Glomerular visceral epithelial cell (primary cell): ENCODE measurements around the gene C1orf53.
"Not testable (repeated sequence)": the region's sequence is repeated elsewhere in the genome, so short reads cannot be mapped to it uniquely, and the experiment has no call there.

ENCODE experiments used
- DNase-seq: peaks from one replicate; pipeline ENCODE4 v3.0.0-alpha.2; 2016; ENCODE audit errors: extremely low spot score

The C1orf53 gene

DNA sequence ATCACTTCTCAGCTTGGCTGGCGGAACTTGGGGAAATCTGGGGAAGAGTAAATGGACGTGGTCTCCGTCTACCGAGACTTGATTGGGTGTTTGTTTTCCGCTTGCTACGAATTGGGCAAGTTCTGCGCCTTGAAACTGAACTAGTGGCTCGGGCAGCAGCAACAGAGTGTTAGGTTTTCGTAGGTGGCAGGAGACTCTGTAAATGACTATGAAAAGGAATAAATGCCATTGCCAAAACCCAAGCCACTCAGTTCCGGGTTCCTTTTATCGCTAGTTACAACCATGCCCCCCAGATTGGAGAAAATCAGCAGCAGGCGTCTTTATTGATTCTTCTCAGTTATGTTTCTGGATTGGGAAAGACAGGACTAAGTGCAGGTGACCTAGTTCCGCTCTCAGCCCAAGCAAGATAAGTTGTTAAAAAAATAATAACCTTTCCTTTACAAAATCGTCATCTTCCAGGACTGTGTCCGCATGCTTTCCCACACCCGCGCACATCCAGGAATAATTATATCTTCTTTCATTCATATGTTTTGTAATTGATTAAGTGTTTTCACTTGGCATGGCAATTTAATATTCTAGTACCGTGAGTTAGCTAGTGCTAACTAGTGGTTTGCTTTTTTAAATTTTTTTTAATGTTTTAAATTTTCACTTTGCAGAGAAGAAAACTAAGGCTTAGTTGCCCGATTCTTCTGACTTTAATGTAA is 18.1 kb downstream of the C1orf53 start:
- DNase-seq: no peak

DNA sequence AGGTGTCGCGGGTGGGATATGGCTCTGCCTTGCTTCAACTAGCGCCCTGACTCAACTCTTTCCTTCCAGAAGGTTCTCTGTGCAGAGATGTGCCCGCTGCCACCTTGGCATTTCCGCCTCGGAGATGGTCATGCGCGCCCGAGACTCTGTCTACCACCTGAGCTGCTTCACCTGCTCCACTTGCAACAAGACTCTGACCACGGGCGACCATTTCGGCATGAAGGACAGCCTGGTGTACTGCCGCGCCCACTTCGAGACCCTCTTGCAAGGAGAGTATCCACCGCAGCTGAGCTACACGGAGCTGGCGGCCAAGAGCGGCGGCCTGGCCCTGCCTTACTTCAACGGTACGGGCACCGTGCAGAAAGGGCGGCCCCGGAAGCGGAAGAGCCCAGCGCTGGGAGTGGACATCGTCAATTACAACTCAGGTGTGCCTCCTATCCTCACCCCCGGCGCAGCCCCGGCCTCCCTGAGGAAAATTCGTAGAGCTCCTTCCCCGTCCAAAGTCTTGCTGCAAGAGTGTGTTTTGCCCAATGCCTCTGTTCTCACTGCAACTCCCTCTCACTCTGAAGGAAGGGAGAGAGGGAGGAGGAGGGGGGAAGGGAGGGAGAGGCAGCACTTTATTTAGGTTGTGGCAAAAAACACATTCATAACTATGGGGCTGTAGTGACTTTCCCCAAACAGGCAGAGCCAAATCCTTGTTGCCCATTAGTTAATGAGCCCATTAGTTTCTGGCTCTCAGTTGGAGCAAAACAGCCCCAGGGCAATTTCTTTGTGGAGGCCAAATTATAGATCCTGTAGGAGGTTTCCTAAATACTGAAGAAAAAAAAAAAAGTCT is 19.0 kb downstream of the C1orf53 start:
- no peak for DNase-seq

DNA sequence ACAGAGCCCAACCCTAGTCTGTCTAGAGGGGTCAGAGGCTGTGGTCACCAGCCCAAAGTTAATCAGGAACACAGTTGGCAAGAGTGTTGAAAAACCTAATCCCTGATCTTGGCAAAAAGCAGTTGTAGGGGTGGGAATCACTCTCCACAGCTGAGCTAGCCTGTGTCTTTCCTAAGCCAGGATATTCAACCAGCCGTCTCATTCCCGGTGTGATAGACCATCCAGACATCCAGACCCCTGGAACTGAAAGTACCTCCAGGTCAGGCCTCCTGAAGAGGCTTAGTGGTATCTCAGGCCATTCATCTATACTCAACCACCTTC is 19.6 kb downstream of the C1orf53 start:
- no peak for DNase-seq

DNA sequence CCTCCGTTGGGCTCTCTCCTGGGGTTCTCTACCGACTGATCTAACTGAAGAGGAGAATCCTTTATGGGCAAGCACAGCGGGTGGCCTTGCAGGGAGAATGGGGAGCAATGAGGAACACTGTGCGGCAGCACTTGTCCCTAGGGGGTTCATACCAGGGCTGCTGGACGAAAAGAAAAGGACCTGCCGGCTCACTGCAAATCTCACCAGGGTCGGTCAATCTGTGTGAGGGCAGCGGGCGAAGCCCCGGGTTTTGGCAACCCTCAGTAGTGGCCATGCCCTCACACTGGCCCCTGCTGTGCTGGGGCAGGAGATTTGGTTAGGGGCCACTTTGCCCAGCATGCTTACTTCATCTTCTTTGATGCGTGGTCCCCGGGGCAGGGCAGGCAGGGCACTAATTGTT is 20.6 kb downstream of the C1orf53 start:
- DNase-seq: no peak

DNA sequence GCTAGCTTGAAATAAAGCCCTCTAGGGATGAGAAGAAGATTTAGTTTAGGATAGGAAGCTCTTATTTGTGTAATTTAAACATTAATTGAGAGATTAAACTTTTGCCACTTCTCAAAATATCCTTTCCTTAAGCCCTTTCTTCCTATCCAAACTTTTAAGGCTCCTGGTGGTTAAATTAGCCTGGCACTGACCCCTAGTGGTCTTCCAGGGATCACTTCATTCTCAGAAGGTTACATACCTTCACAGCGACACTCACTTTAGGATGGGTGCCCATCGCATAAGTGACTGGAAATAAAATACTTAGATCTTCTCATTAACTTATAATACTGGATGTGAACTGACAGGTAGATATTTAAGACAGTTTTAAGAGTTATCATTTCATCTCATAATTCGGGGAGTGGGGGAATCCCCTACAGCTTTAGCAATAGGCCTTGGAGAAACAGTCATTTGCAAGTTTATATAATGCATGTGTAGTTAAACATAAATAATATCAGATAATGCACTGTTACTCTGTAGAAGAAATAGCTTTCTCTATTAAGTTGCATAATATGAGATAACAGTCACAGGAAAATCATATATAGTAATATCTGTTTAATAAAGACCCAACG is 22.2 kb downstream of the C1orf53 start:
- DNase-seq: peak; percentile 65

DNA sequence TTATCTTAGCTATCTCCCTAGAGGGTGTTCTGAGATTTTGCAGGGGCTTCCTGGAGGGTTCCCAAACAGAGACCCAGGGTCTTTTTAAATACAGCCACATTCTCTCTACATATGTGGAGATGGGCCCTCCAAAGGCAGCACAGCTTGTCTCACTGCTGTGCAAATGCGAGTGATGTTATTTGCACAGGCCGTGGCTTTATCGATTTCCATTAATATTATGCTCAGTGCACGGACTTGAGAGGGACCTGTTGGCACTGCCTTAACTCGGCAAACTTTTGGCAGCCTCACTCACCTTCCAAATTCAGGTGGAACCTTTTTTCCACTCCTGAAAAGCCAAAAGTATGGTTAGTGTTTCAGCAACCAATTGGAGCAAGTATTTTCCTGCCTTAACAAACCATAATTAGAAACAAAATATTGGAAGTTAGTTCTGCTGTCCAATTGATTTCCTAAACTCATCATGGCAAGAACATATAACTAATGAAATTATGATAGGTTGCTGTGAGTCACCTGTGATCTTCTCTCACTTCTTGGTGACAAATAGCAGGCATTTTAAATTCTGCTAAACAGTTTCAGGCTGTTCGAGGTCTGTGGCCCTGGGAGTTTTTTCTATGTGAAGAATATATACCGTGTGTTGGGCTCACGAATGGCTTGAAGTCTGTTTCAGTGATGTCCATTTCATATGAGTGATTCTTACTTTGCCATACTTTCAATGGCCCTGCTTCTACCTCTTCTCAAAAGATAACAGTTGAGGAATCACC is 25.7 kb downstream of the C1orf53 start:
- DNase-seq: no peak

DNA sequence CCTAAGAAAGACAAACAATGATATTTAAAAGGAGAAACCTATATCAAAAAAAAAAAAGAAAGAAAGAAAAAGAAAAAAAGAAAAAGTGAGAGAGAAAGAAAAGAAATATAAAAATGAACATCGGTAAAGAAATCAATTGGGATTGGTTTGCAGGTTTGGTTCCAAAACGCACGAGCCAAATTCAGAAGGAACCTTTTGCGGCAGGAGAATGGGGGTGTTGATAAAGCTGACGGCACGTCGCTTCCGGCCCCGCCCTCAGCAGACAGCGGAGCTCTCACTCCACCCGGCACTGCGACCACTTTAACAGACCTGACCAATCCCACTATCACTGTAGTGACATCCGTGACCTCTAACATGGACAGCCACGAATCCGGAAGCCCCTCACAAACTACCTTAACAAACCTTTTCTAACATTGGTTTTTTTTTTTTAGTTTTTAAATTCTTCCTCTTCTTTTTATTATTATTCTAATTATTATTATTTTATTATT is 26.5 kb downstream of the C1orf53 start:
- peak; percentile 27 for DNase-seq

DNA sequence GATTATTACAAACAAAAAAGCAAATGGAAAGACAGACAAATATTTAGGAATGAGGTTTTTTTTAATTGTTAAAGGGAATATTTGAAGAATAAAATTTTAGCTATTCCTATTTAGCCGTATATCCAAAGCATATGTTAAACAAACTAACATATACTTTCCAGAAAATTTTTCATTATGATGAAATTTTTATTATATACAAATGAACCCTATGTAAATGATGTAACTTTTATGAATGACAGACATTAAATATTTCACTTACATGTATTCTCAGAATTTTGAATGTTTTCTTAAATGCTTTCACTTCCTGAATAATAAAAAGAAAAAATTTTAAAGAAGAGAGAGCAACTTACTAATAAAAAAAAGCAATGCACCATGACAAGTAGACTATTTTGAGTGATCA is 30.6 kb downstream of the C1orf53 start:
- DNase-seq: no peak

DNA sequence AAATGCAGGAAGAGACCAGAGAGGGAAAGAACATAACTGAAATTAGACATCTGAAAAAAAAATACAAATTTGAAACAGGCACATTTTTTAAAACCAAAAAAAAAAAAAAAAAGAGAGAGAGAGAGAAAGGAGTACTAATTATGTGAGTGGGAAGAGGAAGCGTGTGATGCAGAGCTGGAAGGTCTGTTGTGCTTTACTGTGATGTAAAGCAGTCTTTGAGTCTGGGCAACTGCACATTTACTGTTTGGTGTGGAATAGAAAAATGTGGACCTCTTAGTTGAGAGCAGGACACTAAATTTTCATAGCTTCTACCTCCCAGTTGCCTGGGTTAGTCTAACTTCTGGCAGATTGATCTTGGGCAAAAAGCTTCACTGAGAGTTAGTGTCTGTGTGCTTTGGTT is 31.2 kb downstream of the C1orf53 start:
- DNase-seq: no peak

DNA sequence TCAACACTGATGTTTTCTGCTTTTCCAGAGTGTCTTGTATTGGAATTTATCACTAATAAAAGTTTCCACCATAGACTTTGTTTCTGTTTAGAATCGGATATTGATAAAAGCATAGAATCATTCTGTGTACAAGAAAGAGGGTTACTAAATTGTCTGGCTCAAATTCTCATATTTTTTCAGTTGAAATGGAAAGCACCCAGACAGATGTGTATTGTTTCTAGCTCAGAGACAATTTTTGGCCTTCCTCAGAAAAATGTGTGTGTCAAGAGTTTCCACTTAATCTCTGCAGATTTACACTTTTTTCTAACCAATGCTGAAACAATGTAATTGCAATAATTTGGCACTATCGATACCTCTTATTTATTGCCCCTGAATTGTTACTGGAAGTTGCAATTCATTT is 35.0 kb downstream of the C1orf53 start:
- no peak for DNase-seq

DNA sequence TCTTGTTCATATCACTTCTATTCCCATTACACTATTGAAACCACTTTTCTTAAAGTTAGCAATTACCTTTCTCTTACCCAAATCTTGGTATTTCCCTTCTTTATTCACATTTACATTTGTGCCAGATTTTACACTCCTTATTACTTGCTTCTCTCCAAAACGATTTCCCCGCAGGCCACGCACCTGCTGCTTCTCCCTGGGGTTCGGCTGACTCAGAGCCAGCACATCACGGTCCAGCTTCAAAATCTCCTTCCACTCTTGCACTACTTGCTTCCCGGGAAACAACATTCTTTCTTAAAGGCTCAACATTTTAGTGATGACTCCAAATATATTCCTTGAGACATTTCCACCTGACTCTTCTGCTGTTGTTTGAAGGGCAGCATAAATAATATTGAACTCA is 35.5 kb downstream of the C1orf53 start:
- DNase-seq: no peak

DNA sequence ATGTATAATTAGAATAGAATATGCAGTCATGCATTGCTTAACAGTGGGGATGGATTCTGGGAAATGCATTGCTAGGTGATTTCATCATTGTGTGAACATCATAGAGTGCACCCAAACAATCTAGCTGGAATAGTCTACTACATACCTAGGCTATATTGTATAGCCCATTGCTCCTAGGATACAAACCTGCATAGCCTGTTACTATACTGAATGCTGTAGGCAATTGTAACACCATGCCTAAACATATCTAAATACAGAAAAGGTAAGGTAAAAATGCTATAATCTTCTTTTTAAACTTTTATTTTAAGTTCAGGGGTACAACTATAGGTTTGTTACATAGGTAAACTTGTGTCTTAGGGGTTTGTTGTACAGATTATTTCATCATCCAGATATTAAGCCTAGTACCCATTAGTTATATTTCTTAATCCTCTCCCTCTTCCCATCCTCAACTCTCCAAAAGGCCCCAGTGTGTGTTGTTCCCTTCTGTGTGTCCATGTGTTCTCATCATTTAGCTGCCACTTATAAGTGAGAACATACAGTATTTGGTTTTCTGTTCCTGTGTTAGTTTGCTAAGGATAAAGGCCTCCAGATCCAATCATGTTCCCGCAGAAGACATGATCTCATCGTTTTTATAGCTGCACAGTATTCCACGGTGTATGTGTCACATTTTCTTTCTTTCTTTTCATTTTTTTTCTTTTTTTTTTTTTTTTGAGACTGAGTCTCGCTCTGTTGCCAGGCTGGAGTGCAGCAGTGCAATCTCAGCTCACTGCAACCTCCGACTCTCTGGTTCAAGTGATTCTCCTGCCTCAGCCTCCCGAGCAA is 36.9 kb downstream of the C1orf53 start:
- DNase-seq: peak; percentile 22

DNA sequence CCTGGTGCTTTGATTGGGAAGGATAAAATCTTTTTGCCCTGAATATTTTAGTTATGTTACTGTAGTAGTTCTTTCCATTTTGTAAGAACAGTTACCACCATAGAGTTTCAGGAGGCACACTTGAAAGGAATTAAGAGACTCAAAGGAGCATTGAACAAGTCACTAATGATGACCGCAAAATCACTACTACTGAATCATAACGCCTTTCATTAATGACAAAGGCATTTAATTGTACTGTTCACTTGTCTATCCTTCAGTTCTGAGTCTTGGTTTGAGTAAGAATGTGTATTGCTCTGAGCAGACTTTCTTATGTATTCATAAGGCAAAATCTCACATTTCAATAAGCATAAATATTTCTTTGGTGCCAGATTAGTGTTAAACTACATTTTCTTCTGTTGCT is 39.6 kb downstream of the C1orf53 start:
- no peak for DNase-seq

DNA sequence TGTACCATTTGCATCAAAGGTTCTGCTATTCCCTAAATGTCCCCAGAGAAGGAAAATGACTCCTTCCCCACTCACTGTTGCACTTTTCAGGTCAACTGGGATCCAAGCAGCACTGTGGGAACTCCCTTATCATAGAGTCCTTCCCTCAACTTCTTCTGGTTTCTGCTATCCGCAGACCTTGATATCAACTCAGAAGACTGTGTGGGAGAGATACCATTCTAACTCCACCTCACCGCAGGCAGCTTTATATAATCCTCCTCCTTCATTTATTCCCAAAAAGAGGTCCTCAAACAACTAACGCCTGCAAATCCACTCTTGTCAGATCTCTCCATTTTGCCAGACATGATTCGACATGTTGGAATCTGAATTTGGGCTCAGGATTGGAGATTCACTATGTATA is 42.1 kb downstream of the C1orf53 start:
- DNase-seq: peak; percentile 7

DNA sequence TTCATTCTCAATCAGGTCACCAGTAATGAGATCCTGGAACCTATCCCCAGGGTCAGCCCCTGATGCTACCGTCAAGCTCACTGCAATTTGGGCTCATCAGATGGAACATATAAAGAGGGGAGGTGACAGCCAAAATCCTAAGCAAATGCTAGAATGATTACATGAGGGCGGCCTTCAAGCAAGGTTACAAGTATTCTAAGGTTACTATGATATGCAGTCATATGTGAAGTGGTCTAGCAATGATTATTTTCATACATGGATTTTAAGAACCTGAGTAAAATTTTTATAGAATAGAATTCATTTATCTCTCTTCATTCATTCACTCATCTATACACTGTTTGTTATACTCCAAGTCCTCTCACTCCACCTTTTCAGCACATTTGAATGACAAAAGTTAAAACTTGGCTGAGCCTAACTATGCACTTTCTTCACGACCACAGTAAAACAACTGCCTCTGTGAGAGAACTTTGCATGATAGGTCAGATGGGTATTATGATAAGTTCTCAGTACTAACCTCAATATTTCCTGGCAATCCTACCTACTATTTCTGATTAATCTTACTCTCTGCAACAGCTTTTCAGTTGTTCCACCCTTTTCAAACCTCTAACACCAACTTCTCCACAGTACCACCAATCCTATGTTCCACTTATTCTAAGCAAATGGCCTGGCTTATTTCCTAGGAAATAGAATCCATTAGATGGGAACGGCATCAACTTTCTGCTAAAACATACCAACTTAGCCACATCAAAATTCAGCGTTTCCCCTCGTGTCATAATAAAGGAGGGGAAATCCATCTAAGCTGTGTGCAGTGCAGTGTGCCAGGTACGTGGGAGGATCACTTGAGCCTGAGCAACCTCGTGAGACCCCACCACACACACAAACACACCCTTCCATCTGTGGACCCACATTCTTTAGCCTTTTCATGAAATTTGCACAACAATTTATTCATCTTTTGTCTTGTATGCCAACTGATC is 46.8 kb downstream of the C1orf53 start:
- no peak for DNase-seq

DNA sequence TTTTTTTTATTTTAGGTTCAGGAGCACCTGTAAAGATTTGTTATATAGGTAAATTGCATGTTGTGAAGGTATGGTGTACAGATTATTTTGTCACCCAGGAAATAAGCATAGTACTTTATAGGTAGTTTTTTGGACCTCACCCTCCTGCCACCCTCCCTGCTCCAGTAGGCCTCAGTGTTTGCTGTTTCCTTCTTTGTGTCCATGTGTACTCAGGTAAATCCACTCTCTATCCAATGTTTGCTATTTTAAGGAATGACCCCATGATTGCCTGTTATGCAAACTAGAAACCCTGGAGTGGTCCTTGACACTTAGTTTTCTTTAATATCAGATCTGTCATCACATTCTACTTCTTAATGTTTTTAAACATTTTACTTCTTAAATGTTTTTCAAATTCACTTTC is 48.7 kb downstream of the C1orf53 start:
- no peak for DNase-seq

DNA sequence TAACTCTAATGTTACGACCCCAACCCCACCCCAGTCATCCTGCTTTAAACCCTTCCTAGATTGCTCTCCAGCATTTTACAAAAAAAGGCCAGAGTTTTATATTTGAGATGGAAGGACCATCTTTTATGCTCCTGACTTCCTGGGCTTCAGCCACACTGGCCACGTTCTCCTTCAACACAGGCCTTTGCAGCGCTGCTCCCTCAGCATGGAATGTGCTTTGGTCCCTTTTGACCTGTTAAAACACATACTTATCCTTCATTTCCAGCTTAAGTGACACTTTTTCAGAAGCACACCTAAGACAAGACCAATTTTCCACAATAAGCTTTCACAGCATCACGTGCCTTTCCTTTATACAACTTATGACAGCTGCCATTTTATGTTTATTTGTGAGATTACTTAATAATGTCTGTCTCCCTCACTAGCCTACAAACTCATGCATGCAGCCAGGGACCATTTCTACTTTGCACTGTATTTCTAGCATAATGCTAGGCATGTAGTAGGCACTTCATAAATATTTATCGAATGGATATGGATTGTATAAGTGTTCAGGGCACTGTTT is 49.3 kb downstream of the C1orf53 start:
- no peak for DNase-seq

DNA sequence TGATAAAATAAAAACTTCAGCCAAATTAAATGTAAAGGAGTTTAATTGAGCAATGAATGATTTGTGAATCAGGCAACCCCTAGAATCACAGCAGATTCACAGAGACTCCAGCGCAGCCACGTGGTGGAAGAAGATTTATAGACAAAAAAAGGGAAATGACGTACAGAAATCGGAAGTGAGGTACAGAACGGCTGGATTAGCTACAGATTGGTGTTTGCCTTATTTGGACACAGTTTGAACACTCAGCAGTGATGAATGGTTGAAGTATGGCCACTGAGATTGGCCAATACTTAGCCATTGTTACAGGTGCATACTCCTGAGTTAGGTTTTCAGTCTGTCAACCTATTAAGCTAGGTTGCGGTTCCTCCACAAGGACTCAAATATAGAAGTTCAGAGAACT is 51.0 kb downstream of the C1orf53 start:
- not testable (repeated sequence) for DNase-seq

DNA sequence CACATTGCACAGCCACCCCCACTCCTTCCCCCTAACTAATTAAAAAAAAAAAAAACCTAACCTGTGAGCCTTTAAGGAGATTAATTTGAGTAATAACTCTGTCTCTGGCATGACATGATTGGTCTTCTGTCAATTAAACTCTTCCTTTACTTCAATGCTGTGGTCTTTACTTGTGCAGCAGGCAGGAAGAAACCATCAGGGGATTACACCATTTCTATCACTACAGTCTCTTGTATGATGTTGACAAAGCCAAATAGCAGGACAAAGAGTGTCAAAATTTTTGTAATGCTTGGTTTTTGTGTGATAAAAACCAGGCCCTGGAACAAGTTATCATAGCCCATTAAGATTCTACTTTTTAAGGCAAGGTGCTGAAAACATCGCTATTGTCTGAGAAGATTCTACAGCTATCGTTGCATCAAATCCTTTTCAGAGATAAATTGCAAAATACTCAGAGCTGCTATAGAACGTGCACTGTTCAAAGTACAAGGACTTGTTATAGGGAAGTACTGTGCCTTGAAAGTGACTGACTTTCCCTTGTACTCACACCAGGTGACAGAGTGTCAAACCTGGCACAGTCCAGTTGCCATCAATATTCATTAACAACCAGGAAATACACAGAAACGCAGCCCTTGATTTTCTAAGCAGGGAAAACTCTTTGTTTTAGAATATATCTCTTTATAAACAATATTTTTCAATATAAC is 52.4 kb downstream of the C1orf53 start:
- peak; percentile 3 for DNase-seq
